GM23248 (cell line): Measurements from ENCODE around the gene PCCA. TPM values are rescaled to one million over a fixed set of nuclear protein-coding genes. Genes with fewer than 3 reads are reported as not detected.

Source experiments
- DNase-seq: peaks from one replicate; pipeline ENCODE4 v3.0.0-alpha.2; 2015
- H2AFZ ChIP-seq: fragments of 200-600 bp; sonication (generic); 2 replicates; pipeline ENCODE4 v1.6.1; 2016; ENCODE audit warnings: antibody characterized with exemption
- H3F3A ChIP-seq: fragments of 200-600 bp; sonication (generic); 2 replicates; pipeline ENCODE4 v1.6.1; 2016; ENCODE audit warnings: mild to moderate bottlenecking, antibody characterized with exemption, mixed run types; ENCODE audit not compliant: insufficient read depth
- H3K27ac ChIP-seq: fragments of 200-600 bp; sonication (generic); 2 replicates; pipeline ENCODE4 v1.5.1; 2016; ENCODE audit warnings: mild to moderate bottlenecking
- H3K27me3 ChIP-seq: fragments of 200-600 bp; sonication (generic); replicated peaks from 2 replicates; pipeline ENCODE4 v1.6.1; 2016; ENCODE audit warnings: mild to moderate bottlenecking; ENCODE audit not compliant: insufficient read depth
- H3K36me3 ChIP-seq: fragments of 200-600 bp; sonication (generic); 2 replicates; pipeline ENCODE4 v1.6.1; 2016; ENCODE audit warnings: low read depth, mild to moderate bottlenecking
- H3K4me1 ChIP-seq: fragments of 200-600 bp; sonication (generic); 2 replicates; pipeline ENCODE4 v1.6.1; 2016; ENCODE audit warnings: mild to moderate bottlenecking; ENCODE audit not compliant: insufficient read depth
- H3K4me2 ChIP-seq: fragments of 200-600 bp; sonication (generic); one replicate; pipeline ENCODE4 v1.6.1; 2016; ENCODE audit warnings: mild to moderate bottlenecking; ENCODE audit not compliant: unreplicated experiment
- H3K4me3 ChIP-seq: fragments of 200-600 bp; sonication (generic); 2 replicates; pipeline ENCODE4 v1.5.1; 2016; ENCODE audit warnings: mild to moderate bottlenecking
- H3K79me2 ChIP-seq: fragments of 200-600 bp; sonication (generic); 2 replicates; pipeline ENCODE4 v1.6.1; 2016; ENCODE audit warnings: mild to moderate bottlenecking; ENCODE audit not compliant: insufficient read depth
- H3K9ac ChIP-seq: fragments of 200-600 bp; sonication (generic); 2 replicates; pipeline ENCODE4 v1.6.1; 2016; ENCODE audit warnings: mild to moderate bottlenecking
- H3K9me2 ChIP-seq: fragments of 200-600 bp; sonication (generic); 2 replicates; pipeline ENCODE4 v1.6.1; 2016; ENCODE audit warnings: mixed run types, mild to moderate bottlenecking, moderate library complexity; ENCODE audit not compliant: insufficient read depth
- H3K9me3 ChIP-seq: fragments of 200-600 bp; sonication (generic); one replicate; pipeline ENCODE4 v1.6.1; 2017; ENCODE audit warnings: low read depth
- H4K20me1 ChIP-seq: fragments of 200-600 bp; sonication (generic); 2 replicates; pipeline ENCODE4 v1.6.0; 2016; ENCODE audit not compliant: insufficient read depth
- EZH2 ChIP-seq: fragments of 200-600 bp; sonication (generic); IDR thresholded peaks from 2 replicates; pipeline ENCODE4 v1.6.1; 2018; ENCODE audit warnings: antibody characterized with exemption, mild to moderate bottlenecking; ENCODE audit not compliant: insufficient read depth, poor library complexity, severe bottlenecking
- EZH2phosphoT487 ChIP-seq: fragments of 200-600 bp; sonication (generic); IDR thresholded peaks from 2 replicates; pipeline ENCODE4 v1.6.1; 2018; ENCODE audit warnings: antibody characterized with exemption, moderate library complexity, mild to moderate bottlenecking, low read depth; ENCODE audit not compliant: insufficient read depth
- WGBS, 2 experiments: methylation state at CpG; one replicate each; pipeline ENCODE4 v1.1.6; 2015 to 2017; ENCODE audit warnings: low lambda C conversion rate in 2 of 2, low coverage in 1 of 2; ENCODE audit errors: missing lambda C conversion rate in 2 of 2; 5-methylcytosine and 5-hydroxymethylcytosine counted together
- in situ Hi-C: fragments of 300-500 bp; cut with MboI; formaldehyde crosslinking; loops from 2 replicates; pipeline ENCODE4 v1.15.0; 2020
- polyA plus RNA-seq: library from polyadenylated mRNA; unstranded; fragments of >200 nt; fragmentation: Nextera tagmentation; extraction: Ambion mirVana; gene quantifications from 2 replicates; pipeline ENCODE4 v1.2.1, GENCODE V29; 2016
- total RNA-seq: library from RNA; depleted of rRNA; stranded (reverse); fragments of >200 nt; shearing (Covaris generic); gene quantifications from 2 replicates; pipeline ENCODE4 v1.2.3, GENCODE V29; 2014; rRNA removed

The PCCA gene, protein sequence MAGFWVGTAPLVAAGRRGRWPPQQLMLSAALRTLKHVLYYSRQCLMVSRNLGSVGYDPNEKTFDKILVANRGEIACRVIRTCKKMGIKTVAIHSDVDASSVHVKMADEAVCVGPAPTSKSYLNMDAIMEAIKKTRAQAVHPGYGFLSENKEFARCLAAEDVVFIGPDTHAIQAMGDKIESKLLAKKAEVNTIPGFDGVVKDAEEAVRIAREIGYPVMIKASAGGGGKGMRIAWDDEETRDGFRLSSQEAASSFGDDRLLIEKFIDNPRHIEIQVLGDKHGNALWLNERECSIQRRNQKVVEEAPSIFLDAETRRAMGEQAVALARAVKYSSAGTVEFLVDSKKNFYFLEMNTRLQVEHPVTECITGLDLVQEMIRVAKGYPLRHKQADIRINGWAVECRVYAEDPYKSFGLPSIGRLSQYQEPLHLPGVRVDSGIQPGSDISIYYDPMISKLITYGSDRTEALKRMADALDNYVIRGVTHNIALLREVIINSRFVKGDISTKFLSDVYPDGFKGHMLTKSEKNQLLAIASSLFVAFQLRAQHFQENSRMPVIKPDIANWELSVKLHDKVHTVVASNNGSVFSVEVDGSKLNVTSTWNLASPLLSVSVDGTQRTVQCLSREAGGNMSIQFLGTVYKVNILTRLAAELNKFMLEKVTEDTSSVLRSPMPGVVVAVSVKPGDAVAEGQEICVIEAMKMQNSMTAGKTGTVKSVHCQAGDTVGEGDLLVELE
- 9.1 and 10.0 TPM in 2 replicates for total RNA-seq
- polyA plus RNA-seq = 9.6 and 11.3 TPM in 2 replicates

DNA sequence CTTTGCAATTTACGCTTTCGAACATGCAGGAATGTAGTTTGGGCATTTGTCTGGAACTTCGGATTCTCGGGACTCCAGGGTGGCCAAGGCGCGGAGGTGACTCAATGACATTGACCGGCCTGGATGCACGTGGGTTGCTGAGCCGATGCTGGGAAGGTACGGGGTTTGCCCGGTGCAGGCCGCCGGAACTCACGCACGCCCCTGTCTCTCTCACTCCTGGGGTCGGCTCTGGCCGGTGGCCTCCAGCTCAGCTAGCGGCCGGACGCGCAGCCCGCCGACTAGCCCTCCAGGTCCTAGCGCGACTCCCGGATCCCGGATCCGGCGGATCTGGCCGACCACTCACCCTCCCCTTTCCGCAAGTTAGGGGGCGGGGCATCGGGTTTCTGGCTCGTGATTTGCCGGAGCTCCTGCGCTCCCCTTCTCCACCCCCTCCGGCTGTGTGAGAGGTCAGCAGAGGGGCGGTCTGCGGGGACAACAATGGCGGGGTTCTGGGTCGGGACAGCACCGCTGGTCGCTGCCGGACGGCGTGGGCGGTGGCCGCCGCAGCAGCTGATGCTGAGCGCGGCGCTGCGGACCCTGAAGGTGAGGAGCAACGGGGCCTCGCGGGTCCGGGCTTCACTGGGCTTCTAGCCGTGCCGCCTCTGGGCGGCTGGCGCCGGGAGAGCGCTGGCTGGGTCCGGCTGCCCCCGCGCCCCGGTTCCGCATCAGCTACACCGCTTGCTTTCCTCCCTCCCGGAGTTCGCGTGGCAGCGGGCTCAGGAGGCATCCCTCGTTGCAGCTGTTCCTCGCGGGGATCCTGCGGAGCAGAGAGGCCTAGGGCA is at the start of gene PCCA:
PCCA (plus strand) TSS at position 450 of the 821 bp plus-strand sequence; CDS start at position 478, 28 bp downstream.
- H3K9me3 ChIP-seq = no peaks in the 10 kb centered on the region
- H3K4me1 ChIP-seq = peaks cover 8% of the 10 kb centered on the region
- peaks cover 47% of the 10 kb centered on the region for H3K79me2 ChIP-seq
- no peaks in the 10 kb centered on the region for H3K27me3 ChIP-seq
- peak within 1 kb of the TSS; percentile 88 for H3K9ac ChIP-seq
- peak within 1 kb of the TSS; percentile 74 for H3K27ac ChIP-seq
- no peaks in the 10 kb centered on the region for H3F3A ChIP-seq
- H3K36me3 ChIP-seq = no peaks in the 10 kb centered on the region
- no peak for TF ChIP-seq EZH2phosphoT487
- TF ChIP-seq EZH2 = no peak
- WGBS, 2 experiments = 1% methylated on average over 42 to 57 of the region's 77 CpGs
- H2AFZ ChIP-seq = peak within 1 kb of the TSS; percentile 99
- H4K20me1 ChIP-seq = no peaks in the 10 kb centered on the region
- H3K4me3 ChIP-seq = peak within 1 kb of the TSS; percentile 96
- peak within 1 kb of the TSS; percentile 96 for H3K4me2 ChIP-seq
- no peaks in the 10 kb centered on the region for H3K9me2 ChIP-seq
- peak; percentile 96 for DNase-seq
- in situ Hi-C loops = no loop called here

DNA sequence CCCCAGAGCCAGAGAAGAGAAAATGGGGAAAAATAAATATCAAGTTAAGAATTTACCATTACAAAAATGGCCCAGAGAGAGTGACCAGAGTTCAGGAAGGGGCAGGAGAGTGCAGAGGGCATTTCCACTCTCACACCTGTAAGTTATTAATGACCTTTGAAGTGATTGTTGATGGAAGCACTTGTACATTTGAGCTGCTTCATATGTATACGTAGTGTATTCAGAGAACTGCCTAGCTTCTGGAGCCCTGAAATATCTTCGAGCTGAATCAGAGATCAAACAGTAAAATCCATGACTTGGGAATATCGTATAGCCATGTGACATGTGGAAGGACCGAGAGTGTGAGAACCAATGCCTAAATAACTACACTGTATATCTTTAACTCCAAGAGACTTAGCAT is 49.2 kb upstream of the PCCA start:
- H3K4me2 ChIP-seq = no peak overlapping the region
- no peaks in the 10 kb centered on the region for H3K27me3 ChIP-seq
- in situ Hi-C loops = no loop called here
- peak overlapping the region; percentile 37; the same call in 1 of the 2 replicates for H2AFZ ChIP-seq
- no peak for DNase-seq
- no peaks in the 10 kb centered on the region for H3K36me3 ChIP-seq
- no peaks in the 10 kb centered on the region for H3F3A ChIP-seq
- no peaks in the 10 kb centered on the region for H4K20me1 ChIP-seq
- H3K4me3 ChIP-seq = no peak overlapping the region
- H3K9me3 ChIP-seq = no peaks in the 10 kb centered on the region
- H3K9ac ChIP-seq = no peak overlapping the region
- H3K27ac ChIP-seq = no peak overlapping the region
- 43 to 50% methylated on average over 4 of the region's 4 CpGs for WGBS, 2 experiments
- no peaks in the 10 kb centered on the region for H3K79me2 ChIP-seq
- no peaks in the 10 kb centered on the region for H3K4me1 ChIP-seq
- no peak for TF ChIP-seq EZH2
- no peak for TF ChIP-seq EZH2phosphoT487
- H3K9me2 ChIP-seq = no peaks in the 10 kb centered on the region

DNA sequence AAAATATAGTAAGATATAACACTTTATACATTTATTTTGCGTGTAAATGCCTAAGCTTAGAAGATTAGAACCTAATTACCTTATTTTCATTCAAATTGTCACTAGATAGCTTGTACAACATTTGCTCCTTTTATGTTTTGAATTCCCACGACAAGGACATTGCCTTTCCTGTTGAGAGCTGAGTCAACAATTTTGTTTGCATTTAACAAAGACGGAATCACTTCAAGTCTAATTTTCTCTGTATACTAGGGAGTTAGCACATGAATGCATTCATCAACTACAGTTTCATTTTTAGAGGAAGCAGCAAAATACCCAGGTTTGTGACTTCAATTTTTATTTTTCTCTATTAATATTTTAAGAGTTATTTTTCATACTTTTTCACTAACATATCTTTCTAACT is 48.7 kb upstream of the PCCA start:
- Histone ChIP-seq H3K27me3 (no peaks in the 10 kb centered on the region), H3K36me3 (no peaks in the 10 kb centered on the region), H3K4me1 (no peaks in the 10 kb centered on the region), H3F3A (no peaks in the 10 kb centered on the region), H4K20me1 (no peaks in the 10 kb centered on the region), H3K9me2 (no peaks in the 10 kb centered on the region), H2AFZ (peak overlapping the region; percentile 37; the same call in 1 of the 2 replicates), H3K4me2 (no peak overlapping the region), H3K9ac (no peak overlapping the region), H3K4me3 (no peak overlapping the region), H3K79me2 (no peaks in the 10 kb centered on the region), H3K27ac (no peak overlapping the region), H3K9me3 (no peaks in the 10 kb centered on the region)
- TF ChIP-seq EZH2 = no peak
- no peak for TF ChIP-seq EZH2phosphoT487
- in situ Hi-C loops = no loop called here
- DNase-seq = no peak
- 7 to 10% methylated on average over 3 of the region's 3 CpGs for WGBS, 2 experiments

DNA sequence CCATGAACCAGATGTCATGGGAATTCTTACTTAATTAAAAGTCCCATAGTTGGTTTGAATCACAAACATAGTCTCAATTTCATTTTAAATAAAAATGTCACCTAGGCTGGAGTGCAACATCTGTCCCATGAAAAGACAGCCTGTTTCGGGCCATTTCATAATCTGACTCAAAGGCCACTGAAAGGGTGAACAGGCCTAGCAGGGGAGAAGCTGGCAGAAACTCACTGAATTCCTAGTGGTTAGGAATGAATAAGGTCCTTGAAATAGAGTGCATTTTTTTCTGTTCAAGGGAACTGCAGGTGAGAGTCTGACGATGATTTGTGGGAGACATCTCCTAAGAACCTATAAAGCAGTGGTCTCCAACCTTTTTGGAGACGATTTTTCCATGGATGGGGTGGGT is 44.0 kb upstream of the PCCA start:
- Histone ChIP-seq H3K9me2 (no peaks in the 10 kb centered on the region), H3K4me2 (no peak overlapping the region), H3K9me3 (no peaks in the 10 kb centered on the region), H4K20me1 (no peaks in the 10 kb centered on the region), H3K79me2 (no peaks in the 10 kb centered on the region), H3F3A (no peaks in the 10 kb centered on the region), H3K9ac (no peak overlapping the region), H2AFZ (no peak overlapping the region), H3K27me3 (no peaks in the 10 kb centered on the region), H3K36me3 (no peaks in the 10 kb centered on the region), H3K4me3 (no peak overlapping the region), H3K4me1 (no peaks in the 10 kb centered on the region), H3K27ac (no peak overlapping the region)
- in situ Hi-C loops = no loop called here
- no peak for DNase-seq
- TF ChIP-seq EZH2 = no peak
- no peak for TF ChIP-seq EZH2phosphoT487
- WGBS, 2 experiments = 76 to 80% methylated on average over 3 of the region's 3 CpGs
